H1 (cell line): ENCODE results near the gene NHLH1. TPM values are rescaled to one million over a fixed set of nuclear protein-coding genes. Genes with fewer than 3 reads are reported as not detected.

Experiments used
- CTCF ChIA-PET: fragments of 300-600 bp; sonication (Branson Sonifier 250); formaldehyde crosslinking; loops from one replicate; lab custom pipeline; 2021; ENCODE audit not compliant: partially characterized antibody; lab: Charles Lee
- POLR2A ChIA-PET: fragments of 300-600 bp; sonication (Branson Sonifier 250); formaldehyde crosslinking; loops from one replicate; lab custom pipeline; 2021; ENCODE audit warnings: inconsistent platforms; ENCODE audit not compliant: partially characterized antibody; lab: Charles Lee
- DNase-seq, 2 experiments: peaks; one replicate each; pipeline versions ENCODE4 v3.0.0 to v3.0.0-alpha.2; 2010 to 2022; ENCODE audit warnings: low spot score in 2 of 2, low read depth in 1 of 2, mixed read lengths in 1 of 2
- FAIRE-seq: peaks from 2 replicates; lab custom pipeline; 2011; peaks lifted over from hg19 to GRCh38; lab: Jason Lieb, UNC
- H2AFZ ChIP-seq: 2 replicates; pipeline ENCODE4 v1.8.1; 2012; ENCODE audit warnings: low read length, inconsistent platforms
- H2AK5ac ChIP-seq: 2 replicates; pipeline ENCODE4 v1.6.1; 2013; ENCODE audit warnings: low read depth, low read length
- H2BK120ac ChIP-seq: replicated peaks from 2 replicates; pipeline ENCODE3; 2013; ENCODE audit warnings: low read depth, low read length, inconsistent platforms
- H2BK12ac ChIP-seq: 2 replicates; pipeline ENCODE4 v1.6.1; 2013; ENCODE audit warnings: low read depth, low read length
- H2BK15ac ChIP-seq: 2 replicates; pipeline ENCODE4 v1.6.1; 2013; ENCODE audit warnings: low read length
- H2BK20ac ChIP-seq: 2 replicates; pipeline ENCODE4 v1.6.1; 2013; ENCODE audit warnings: low read length
- H2BK5ac ChIP-seq: 2 replicates; pipeline ENCODE4 v1.6.1; 2013; ENCODE audit warnings: low read depth, low read length
- H3K14ac ChIP-seq: 2 replicates; pipeline ENCODE4 v1.6.1; 2013; ENCODE audit warnings: inconsistent platforms; ENCODE audit not compliant: insufficient read length
- H3K18ac ChIP-seq: 2 replicates; pipeline ENCODE4 v1.6.1; 2013; ENCODE audit warnings: low read length; ENCODE audit errors: extremely low read depth
- H3K23ac ChIP-seq: 2 replicates; pipeline ENCODE4 v1.6.1; 2013; ENCODE audit warnings: inconsistent platforms; ENCODE audit not compliant: insufficient read length
- H3K23me2 ChIP-seq: 2 replicates; pipeline ENCODE4 v1.6.1; 2013; ENCODE audit warnings: low read depth, low read length
- H3K27ac ChIP-seq: 2 replicates; pipeline ENCODE4 v1.6.1; 2011; ENCODE audit warnings: low read depth, low read length, inconsistent platforms
- H3K27me3 ChIP-seq, 4 experiments: replicated peaks in 1 of 4; 1 replicate in 1 of 4; 2 replicates in 3 of 4; pipeline versions ENCODE4 v1.6.1 to v1.8.1; 2011 to 2013; ENCODE audit warnings: low read length in 3 of 4, mild to moderate bottlenecking in 3 of 4, inconsistent platforms in 2 of 4, mixed read lengths in 2 of 4, moderate library complexity in 1 of 4; ENCODE audit not compliant: control insufficient read depth in 3 of 4, insufficient read depth in 3 of 4; ENCODE audit errors: extremely low read depth in 1 of 4
- H3K36me3 ChIP-seq, 4 experiments: 2 replicates each; pipeline versions ENCODE4 v1.6.1 to v1.8.1; 2011 to 2013; ENCODE audit warnings: mild to moderate bottlenecking in 4 of 4, low read length in 3 of 4, moderate library complexity in 2 of 4, control low read depth in 1 of 4, inconsistent platforms in 1 of 4; ENCODE audit not compliant: insufficient read depth in 4 of 4, control insufficient read depth in 2 of 4
- H3K4ac ChIP-seq: replicated peaks from 2 replicates; pipeline ENCODE3; 2013; ENCODE audit warnings: low read length, low read depth, mixed read lengths, inconsistent platforms; ENCODE audit not compliant: insufficient read length
- H3K4me1 ChIP-seq, 4 experiments: replicated peaks in 1 of 4; 1 replicate in 1 of 4; 2 replicates in 3 of 4; pipeline versions ENCODE4 v1.6.1 to v1.8.1; 2011 to 2013; ENCODE audit warnings: low read length in 3 of 4, inconsistent platforms in 2 of 4, mixed read lengths in 1 of 4; ENCODE audit not compliant: insufficient read depth in 4 of 4, control insufficient read depth in 3 of 4
- H3K4me2 ChIP-seq, 2 experiments: 2 replicates each; pipeline versions ENCODE4 v1.6.1 to v1.8.1; 2011 to 2013; ENCODE audit warnings: low read depth in 2 of 2, low read length in 2 of 2, control low read depth in 1 of 2, inconsistent platforms in 1 of 2, mild to moderate bottlenecking in 1 of 2; ENCODE audit not compliant: insufficient read depth in 1 of 2
- H3K4me3 ChIP-seq, 4 experiments: fragments of 200-600, 300-600 bp in 1 of 4; sonication (generic), shearing (Covaris generic), sonication (Bioruptor Twin) in 1 of 4; 2 replicates each; pipeline versions ENCODE4 v1.5.1 to v1.8.1; 2011 to 2016; ENCODE audit warnings: low read length in 4 of 4, low read depth in 3 of 4, control low read depth in 2 of 4, inconsistent platforms in 2 of 4, mild to moderate bottlenecking in 2 of 4, mixed read lengths in 1 of 4, moderate library complexity in 1 of 4; ENCODE audit not compliant: insufficient read depth in 2 of 4; ENCODE audit errors: extremely low read depth in 1 of 4
- H3K56ac ChIP-seq: replicated peaks from 2 replicates; pipeline ENCODE3; 2013; ENCODE audit warnings: low read depth, mild to moderate bottlenecking, mixed read lengths, low read length, inconsistent platforms; ENCODE audit not compliant: insufficient read length
- H3K79me1 ChIP-seq: 2 replicates; pipeline ENCODE4 v1.6.1; 2013; ENCODE audit warnings: low read depth, low read length, control low read depth
- H3K79me2 ChIP-seq, 2 experiments: 2 replicates each; pipeline versions ENCODE4 v1.6.1 to v1.8.1; 2012 to 2013; ENCODE audit warnings: low read length in 2 of 2, mild to moderate bottlenecking in 2 of 2, inconsistent platforms in 1 of 2; ENCODE audit not compliant: insufficient read depth in 2 of 2, control insufficient read depth in 1 of 2
- H3K9ac ChIP-seq, 4 experiments: replicated peaks in 1 of 4; 1 replicate in 1 of 4; 2 replicates in 3 of 4; pipeline versions ENCODE4 v1.6.1 to v1.8.1; 2011 to 2013; ENCODE audit warnings: low read depth in 3 of 4, low read length in 3 of 4, control low read depth in 2 of 4, mild to moderate bottlenecking in 2 of 4, moderate library complexity in 2 of 4, inconsistent platforms in 1 of 4; ENCODE audit errors: extremely low read depth in 1 of 4
- H3K9me3 ChIP-seq, 2 experiments: 2 replicates each; pipeline versions ENCODE4 v1.6.1 to v1.8.1; 2012 to 2013; ENCODE audit warnings: mild to moderate bottlenecking in 2 of 2, moderate library complexity in 2 of 2, control low read depth in 1 of 2, inconsistent platforms in 1 of 2, low read depth in 1 of 2, low read length in 1 of 2, mixed read lengths in 1 of 2; ENCODE audit not compliant: insufficient read depth in 2 of 2
- H4K20me1 ChIP-seq, 2 experiments: replicated peaks in 1 of 2; 2 replicates each; pipeline versions ENCODE3 to v1.8.1; 2011 to 2013; ENCODE audit warnings: inconsistent platforms in 2 of 2, low read length in 2 of 2, mild to moderate bottlenecking in 1 of 2; ENCODE audit not compliant: insufficient read depth in 2 of 2, control insufficient read depth in 1 of 2
- H4K5ac ChIP-seq: 2 replicates; pipeline ENCODE4 v1.6.1; 2013; ENCODE audit warnings: low read length, low read depth, mixed read lengths, inconsistent platforms; ENCODE audit not compliant: insufficient read length
- H4K8ac ChIP-seq: 2 replicates; pipeline ENCODE4 v1.8.0; 2013; ENCODE audit warnings: mild to moderate bottlenecking, moderate library complexity, low read length, inconsistent platforms; ENCODE audit not compliant: insufficient read depth; ENCODE audit errors: extremely low read depth
- H4K91ac ChIP-seq: replicated peaks from 2 replicates; pipeline ENCODE3; 2013; ENCODE audit warnings: low read length, mixed read lengths, inconsistent platforms; ENCODE audit not compliant: insufficient read length
- BACH1 ChIP-seq: IDR thresholded peaks from 2 replicates; pipeline ENCODE4 v1.6.1; 2012; ENCODE audit warnings: low read length, improper control_type of control experiment
- MAFK ChIP-seq: IDR thresholded peaks from 2 replicates; pipeline ENCODE4 v1.6.1; 2012; ENCODE audit warnings: low read depth, mild to moderate bottlenecking, improper control_type of control experiment, low read length
- SUZ12 ChIP-seq: fragments of 200-600 bp; sonication (generic); IDR thresholded peaks from 2 replicates; pipeline ENCODE4 v1.6.1; 2012; ENCODE audit warnings: mild to moderate bottlenecking, inconsistent platforms, low read length, moderate library complexity, mixed read lengths
- WGBS, 2 experiments: shearing (Covaris generic) in 1 of 2; methylation state at CpG; one replicate each; pipeline versions ENCODE4 v1.1.6 to v1.1.7; 2013 to 2015; ENCODE audit warnings: low lambda C conversion rate in 2 of 2, mixed read lengths in 2 of 2, inconsistent platforms in 1 of 2, low coverage in 1 of 2, missing lambda C conversion rate in 1 of 2; ENCODE audit not compliant: insufficient replicate concordance in 2 of 2, insufficient coverage in 1 of 2, insufficient read length in 1 of 2; ENCODE audit errors: extremely low coverage in 1 of 2, missing lambda C conversion rate in 1 of 2; 5-methylcytosine and 5-hydroxymethylcytosine counted together
- polyA plus RNA-seq, 7 experiments: library from polyadenylated mRNA; depleted of rRNA in 3 of 7; stranded (reverse) in 5 of 7; unstranded in 2 of 7; fragments of >200 nt in 5 of 7; fragments of 200-250 nt in 2 of 7; gene quantifications; 1 replicate in 5 of 7; 2 replicates in 1 of 7; 4 replicates in 1 of 7; pipeline versions ENCODE4 v1.2.1 to v1.2.3, GENCODE V29; 2011 to 2013; ENCODE audit warnings: missing spikeins in 2 of 7, mixed read lengths in 2 of 7
- total RNA-seq: library from RNA; stranded (reverse); fragmentation: NEBNext Ultra II Directional; extraction: Animal tissue kit (Norgen Biotek cat#: 25700); gene quantifications from 2 replicates; pipeline ENCODE4 v1.2.1, GENCODE V29; 2021

Gene NHLH1
- total and polyA plus RNA-seq, 2 of the 8 experiments (the other 6 are each of a cell fraction or from before 2014, with no cell fraction given) = 0.39 to 0.91 TPM

- peak overlapping the region; percentile 87; the same call in 1 of the 2 replicates for H2AK5ac ChIP-seq
- peaks cover 10% of the 10 kb centered on the region for H3K23me2 ChIP-seq
- no peak overlapping the region for H3K56ac ChIP-seq
- H3K9ac ChIP-seq = no peak overlapping the region
- H3K9me3 ChIP-seq = no peaks in the 10 kb centered on the region
- no peak for TF ChIP-seq SUZ12
- TF ChIP-seq BACH1 = peak; percentile 76
- TF ChIP-seq MAFK = peak; percentile 39; the same call in 1 of the 2 replicates
- no peak overlapping the region for H3K27ac ChIP-seq
- DNase-seq = no peak
- 87% methylated on average over 4 of the region's 4 CpGs; no CpG with 5 or more reads in 1 of the 2 experiments for WGBS, 2 experiments
- H2AFZ ChIP-seq = 0 out of 2 replicates have a peak overlapping the region, but pooled peaks have one; percentile 1
- H4K20me1 ChIP-seq = peaks cover 0 to 7% of the 10 kb centered on the region in 2 experiments
- H2BK20ac ChIP-seq = peak overlapping the region; percentile 37
- H3K27me3 ChIP-seq = no peaks in the 10 kb centered on the region; a peak in 1 of 7 replicates
- peak overlapping the region; percentile 33; the same call in 1 of the 2 replicates for H2BK12ac ChIP-seq
- peaks cover 10 to 35% (median 21%) of the 10 kb centered on the region in 4 experiments for H3K4me1 ChIP-seq
- peaks cover 21 to 29% of the 10 kb centered on the region in 2 experiments for H3K79me2 ChIP-seq
- peak overlapping the region; percentile 22; the same call in 1 of the 2 replicates for H2BK15ac ChIP-seq
- no peak overlapping the region for H3K4ac ChIP-seq
- no peak overlapping the region for H3K23ac ChIP-seq
- no peak overlapping the region for H3K4me3 ChIP-seq
- ChIA-PET POLR2A (interaction anchor here (0.7 to 1.0 kb wide), 2 partner anchors 15 to 114 kb away, joined by 3 read pairs; partner anchors contain the start of gene PEX19), CTCF (interaction anchor here (1.1 to 3.3 kb wide), 6 partner anchors 11 to 45 kb away, joined by 3 to 23 read pairs (median 6); no protein-coding TSS in a partner anchor)
- peak overlapping the region in 1 of 2 experiments; percentile 98; a peak in 3 of 4 replicates for H3K4me2 ChIP-seq
- peak overlapping the region; percentile 52 for H2BK120ac ChIP-seq
- peak overlapping the region; percentile 30; the same call in 1 of the 2 replicates for H2BK5ac ChIP-seq
- H3K79me1 ChIP-seq = peaks cover 10% of the 10 kb centered on the region
- H3K36me3 ChIP-seq = no peaks in the 10 kb centered on the region
- no peak overlapping the region for H3K14ac ChIP-seq
- 0 out of 2 replicates have a peak overlapping the region, but pooled peaks have one; percentile 17 for H4K8ac ChIP-seq
- no peak for FAIRE-seq
- peak overlapping the region; percentile 56 for H4K91ac ChIP-seq
- peak overlapping the region; percentile 56; the same call in 1 of the 2 replicates for H3K18ac ChIP-seq
- H4K5ac ChIP-seq = no peak overlapping the region
Observed at GRCh38 chr1:160398823-160399222, 32.0 kb downstream of the NHLH1 start.
